HK-2 (cell line): ENCODE results near the gene IMMT.
A peak's percentile ranks its signal among the peaks of the same experiment; 100 is the strongest.

Experiments used
- DNase-seq: peaks from one replicate; pipeline ENCODE4 v3.0.0-alpha.2; 2018; ENCODE audit not compliant: unreplicated experiment

The IMMT gene

DNA sequence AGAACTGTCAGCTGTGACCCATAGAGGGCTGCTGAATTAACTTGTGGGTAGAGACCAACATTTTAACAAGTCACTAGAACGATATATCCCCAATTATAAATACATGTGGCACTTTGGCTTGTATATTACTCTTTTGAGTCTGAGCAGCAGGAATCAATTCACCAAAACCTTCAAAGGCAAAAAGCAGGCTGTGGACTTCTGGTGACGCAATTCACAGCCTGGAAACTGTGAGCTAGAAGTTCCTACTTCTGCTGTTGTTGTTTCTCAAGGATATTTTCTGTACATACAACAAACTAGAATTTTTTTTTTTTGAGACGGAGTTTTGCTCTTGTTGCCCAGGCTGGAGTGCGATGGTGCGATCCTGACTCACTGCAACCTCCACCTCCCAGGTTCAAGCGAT, 52.0 kb downstream of the IMMT start:
- no peak for DNase-seq

DNA sequence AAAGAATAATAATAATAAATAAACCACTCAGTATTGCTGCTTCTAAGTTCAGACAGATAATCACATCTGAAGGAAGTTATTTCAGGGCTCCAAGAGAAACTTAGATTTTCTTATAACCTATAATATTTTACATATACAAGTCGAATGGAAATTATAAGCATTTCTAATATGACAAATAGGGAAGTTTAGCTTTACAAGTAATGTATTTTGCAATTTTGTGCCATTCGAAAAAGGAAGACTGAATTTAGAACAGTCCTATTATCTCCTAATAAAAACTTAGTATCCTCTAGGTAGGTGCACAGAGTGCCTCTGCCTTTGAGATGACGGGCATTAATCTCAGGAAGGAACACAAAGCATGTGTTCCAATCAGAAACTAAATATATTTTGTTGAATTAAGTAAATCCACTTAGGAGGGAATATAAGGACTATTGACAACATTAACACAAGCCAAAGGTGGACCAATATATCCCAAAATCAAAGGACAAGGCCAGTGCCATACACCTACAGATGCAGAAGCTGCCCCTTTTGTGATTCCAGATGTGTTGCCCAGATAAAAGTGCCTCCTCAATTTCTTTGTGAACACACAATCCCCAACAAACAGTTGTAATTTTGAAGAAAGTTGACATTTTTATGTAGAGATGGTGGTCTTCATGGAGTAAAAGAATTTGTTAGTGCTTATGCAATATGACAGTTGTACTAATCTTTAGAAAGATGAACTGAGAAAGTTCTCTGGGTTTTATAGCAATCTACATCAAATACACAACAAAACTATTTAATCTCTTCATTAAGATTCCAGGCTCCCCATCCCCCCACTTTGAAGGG, 52.6 kb downstream of the IMMT start:
- DNase-seq: no peak

GRCh38 chr2:86140969-86141392, 54.3 kb downstream of the IMMT start:
- DNase-seq: no peak

DNA sequence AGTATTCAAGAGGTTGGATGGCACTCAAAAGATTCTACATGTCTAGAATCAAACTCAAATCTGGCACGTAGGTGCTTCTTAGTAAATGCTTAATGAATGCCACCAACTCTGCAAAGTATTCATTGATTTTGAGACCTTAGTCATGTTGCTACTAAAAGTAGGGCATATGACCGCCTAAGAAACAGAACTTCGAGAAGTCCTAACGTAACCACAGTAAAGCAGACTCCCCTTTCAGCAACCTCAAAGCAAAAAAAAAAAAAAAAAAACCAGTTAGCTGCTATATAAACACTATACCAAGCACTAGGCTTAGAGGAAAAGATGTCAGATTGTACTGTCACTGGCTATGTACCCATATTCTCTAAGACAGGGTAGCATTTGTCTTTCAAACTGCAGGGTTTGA, 55.3 kb downstream of the IMMT start:
- no peak for DNase-seq

DNA sequence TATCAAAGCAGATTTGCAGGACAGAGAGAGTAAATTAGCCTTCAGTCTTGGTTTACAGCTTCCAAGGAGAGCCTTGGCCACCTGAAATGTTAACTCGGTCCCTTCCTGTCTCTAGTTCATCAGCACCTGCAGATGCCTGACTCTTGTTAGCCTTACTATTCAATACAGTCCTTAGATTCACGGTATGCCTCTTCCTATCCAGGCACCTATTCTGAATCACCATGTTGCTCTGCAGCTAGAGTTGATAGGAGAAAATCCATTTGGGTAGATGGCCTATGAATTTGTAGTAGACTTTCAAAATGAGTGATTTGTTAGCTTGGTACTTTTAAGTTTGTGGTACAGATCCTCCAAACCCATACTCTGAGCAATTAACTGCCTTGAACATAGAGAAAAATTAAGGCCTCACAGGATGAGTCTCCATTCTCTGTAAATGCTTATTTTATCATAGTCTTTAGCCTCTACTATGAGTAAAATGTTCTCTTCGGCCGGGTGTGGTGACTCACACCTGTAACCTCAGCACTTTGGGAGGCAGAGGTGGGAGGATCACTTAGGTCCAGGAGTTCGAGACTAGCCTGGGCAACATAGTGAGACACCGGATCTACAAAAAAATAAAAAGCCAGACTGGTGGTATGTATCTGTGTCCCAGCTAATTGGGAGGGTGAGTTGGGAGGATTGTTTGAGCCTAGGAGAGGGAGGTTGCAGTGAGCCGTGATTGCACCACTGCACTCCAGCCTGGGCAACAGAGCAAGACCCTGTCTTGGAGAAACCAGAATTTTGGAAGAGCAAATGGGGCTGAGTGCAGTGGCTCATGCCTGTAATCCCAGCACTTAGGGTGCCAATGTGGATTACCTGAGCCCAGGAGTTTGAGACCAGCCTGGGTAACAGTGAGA, 56.3 kb downstream of the IMMT start:
- no peak for DNase-seq

- no peak for DNase-seq
Observed at GRCh38 chr2:86136141-86136540, 59.1 kb downstream of the IMMT start.

GRCh38 chr2:86135653-86136052, 59.6 kb downstream of the IMMT start:
- DNase-seq: no peak

GRCh38 chr2:86134709-86135108, 60.6 kb downstream of the IMMT start:
- DNase-seq: no peak

DNA sequence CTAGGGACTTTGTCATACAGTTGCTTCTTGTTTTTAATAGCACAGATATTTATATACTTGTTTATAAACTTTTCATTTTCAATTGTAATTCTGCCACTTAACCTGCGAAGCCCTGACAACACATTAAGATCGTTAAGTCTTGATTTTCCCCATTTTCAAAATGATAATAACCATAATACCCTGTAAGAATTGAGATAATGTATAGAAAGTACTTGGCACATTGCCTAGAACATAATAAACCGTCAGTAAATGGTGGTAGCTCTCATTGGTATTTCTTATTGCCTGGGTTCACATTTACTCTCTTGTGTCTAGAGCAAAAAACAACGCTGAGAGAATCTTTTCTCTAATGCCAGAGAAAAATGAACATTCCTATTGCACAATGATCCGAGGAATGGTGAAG, 70.6 kb downstream of the IMMT start:
- DNase-seq: no peak

DNA sequence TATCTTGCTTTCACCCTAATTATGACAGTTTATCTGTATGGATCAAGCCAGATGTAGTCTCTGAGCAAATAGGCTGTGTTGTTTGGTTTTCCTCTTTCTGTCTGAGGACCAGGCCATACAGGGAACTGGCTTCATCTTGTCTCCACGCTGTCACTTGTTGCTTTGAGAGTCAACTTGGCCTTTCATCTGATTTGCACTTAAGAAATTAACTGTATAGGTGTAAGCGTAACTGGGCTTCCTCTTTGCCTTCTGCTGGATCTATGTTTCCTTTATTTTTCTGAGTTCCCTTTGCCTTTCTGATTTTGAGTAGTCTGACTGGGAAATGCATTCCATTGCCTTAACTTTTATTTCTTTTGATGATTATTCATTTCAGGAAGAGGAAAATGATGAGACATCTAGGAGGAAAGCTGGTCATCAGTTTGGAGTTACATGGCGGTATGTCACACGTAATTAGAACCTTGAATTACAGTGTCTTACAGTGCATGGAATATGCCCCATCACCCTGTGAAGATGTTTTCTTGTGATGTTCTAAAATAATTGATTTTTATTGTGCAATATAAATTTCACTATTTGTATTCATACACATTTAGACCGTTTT, 71.8 kb downstream of the IMMT start:
- DNase-seq: no peak

DNA sequence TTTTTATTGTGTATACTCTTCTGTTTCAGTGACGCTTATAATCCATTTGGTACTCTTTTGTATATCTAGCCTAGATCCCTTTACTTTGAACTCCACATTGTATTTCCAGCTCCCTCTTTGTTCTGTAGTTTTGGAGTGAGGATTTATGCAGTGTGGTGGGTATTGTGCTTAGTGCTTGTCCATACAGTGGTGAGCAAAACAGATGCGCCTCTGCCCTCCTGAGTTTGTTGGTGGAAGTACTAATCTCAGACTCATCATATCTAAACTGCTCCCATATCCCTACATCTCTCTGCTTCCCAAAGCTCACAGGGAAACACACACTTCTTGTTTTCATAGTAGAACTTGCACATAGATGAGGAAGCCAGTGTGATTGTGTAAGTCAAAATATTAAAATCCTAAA, 77.1 kb downstream of the IMMT start:
- no peak for DNase-seq

GRCh38 chr2:86107031-86107430, 88.2 kb downstream of the IMMT start:
- DNase-seq: no peak

- peak; percentile 87 for DNase-seq
Observed at GRCh38 chr2:86105969-86106945, 89.0 kb downstream of the IMMT start, which contains the start of gene PTCD3. PTCD3 (plus strand) TSS chr2:86106235; CDS start chr2:86106248, 13 bp downstream.

- peak; percentile 86 for DNase-seq
Observed at GRCh38 chr2:86105252-86105968, 89.9 kb downstream of the IMMT start, which contains the start of gene POLR1A. POLR1A (minus strand) TSS chr2:86105886; CDS start chr2:86105776, 110 bp downstream.

GRCh38 chr2:86102157-86102556, 93.1 kb downstream of the IMMT start:
- DNase-seq: no peak

- DNase-seq: no peak
Observed at GRCh38 chr2:86097913-86098312, 97.3 kb downstream of the IMMT start.

DNA sequence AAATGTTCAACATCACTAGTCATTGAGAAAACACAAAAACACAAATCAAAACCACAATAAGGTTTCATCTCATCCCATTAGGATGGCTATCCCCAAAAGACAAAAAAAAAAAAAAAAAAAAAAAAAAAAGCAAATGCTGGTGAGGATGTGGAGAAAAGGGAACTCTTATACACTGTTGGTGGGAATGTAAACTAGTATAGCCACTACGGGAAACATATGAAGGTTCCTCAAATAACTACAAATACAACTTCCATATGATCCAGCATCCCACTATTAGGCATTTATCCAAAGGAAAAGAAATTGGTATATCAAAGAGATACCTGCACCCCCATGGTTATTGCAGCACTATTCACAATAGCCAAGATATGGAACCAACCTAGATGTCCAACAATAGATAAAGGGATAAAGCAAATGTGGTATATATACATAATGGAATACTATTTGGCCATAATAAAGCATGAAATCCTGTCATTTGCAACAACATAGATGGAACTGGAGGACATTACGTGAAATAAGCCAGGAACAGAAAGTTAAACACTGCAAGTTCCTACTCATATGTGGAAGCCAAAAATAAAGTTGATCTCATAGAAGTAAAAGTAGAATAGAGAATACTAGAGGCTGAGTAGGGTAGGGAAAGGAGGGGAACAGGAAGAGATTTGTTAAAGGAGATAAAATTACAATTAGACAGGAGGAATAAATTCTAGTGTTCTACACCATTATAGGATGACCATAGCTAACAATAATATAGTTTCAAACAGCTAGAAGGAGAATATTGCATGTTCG, 98.0 kb downstream of the IMMT start:
- no peak for DNase-seq

- DNase-seq: no peak
Observed at GRCh38 chr2:86094229-86094628, 101.0 kb downstream of the IMMT start.
